A549 (cell line): Measurements from ENCODE around the gene GMNN.

ENCODE experiments used
- KDM5A ChIP-seq: fragments of 200-600 bp; sonication (generic); IDR thresholded peaks from 2 replicates; pipeline ENCODE4 v1.6.1; 2016; ENCODE audit warnings: antibody characterized with exemption, mild to moderate bottlenecking
- NFE2L2 ChIP-seq: fragments of 150-350 bp; conservative IDR thresholded peaks from 2 replicates; pipeline ENCODE4 v1.6.1; 2014; ENCODE audit warnings: low read length
- POLR2A ChIP-seq: IDR thresholded peaks from 2 replicates; pipeline ENCODE4 v1.6.1; 2012; ENCODE audit warnings: mild to moderate bottlenecking, low read length
- TF ChIP-seq, protein P1 (sequence below): fragments of 450-650 bp; IDR thresholded peaks from 2 replicates; pipeline ENCODE4 v1.6.1; 2014; ENCODE audit warnings: antibody characterized with exemption

DNA sequence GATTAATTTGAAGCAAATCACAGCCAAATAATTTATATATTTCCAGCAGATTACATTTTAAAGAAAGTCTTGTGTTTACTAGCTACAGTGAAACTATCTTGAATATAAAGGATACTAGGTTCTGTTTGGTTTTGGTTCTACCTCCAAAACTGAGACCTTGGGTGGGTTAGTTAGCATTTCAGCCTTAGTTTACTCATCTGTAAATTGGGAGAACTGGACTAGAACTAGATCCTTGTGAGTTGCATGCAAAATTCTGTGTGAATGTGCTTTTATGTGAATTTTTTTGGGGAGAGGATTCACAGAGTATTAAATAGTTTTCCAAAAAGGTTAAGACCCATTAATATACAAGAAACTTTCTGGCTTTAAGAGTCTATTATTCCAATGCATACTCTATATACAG, 4.1 kb downstream of the GMNN start:
- TF ChIP-seq, protein P1, sequence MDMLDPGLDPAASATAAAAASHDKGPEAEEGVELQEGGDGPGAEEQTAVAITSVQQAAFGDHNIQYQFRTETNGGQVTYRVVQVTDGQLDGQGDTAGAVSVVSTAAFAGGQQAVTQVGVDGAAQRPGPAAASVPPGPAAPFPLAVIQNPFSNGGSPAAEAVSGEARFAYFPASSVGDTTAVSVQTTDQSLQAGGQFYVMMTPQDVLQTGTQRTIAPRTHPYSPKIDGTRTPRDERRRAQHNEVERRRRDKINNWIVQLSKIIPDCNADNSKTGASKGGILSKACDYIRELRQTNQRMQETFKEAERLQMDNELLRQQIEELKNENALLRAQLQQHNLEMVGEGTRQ: no peak
- TF ChIP-seq KDM5A (no peak), POLR2A (no peak), NFE2L2 (no peak)
